ENCODE results near the gene KDM5A.
"Not testable (repeated sequence)": the region's sequence is repeated elsewhere in the genome, so short reads cannot be mapped to it uniquely, and the experiment has no call there.

KDM5A gene

DNA sequence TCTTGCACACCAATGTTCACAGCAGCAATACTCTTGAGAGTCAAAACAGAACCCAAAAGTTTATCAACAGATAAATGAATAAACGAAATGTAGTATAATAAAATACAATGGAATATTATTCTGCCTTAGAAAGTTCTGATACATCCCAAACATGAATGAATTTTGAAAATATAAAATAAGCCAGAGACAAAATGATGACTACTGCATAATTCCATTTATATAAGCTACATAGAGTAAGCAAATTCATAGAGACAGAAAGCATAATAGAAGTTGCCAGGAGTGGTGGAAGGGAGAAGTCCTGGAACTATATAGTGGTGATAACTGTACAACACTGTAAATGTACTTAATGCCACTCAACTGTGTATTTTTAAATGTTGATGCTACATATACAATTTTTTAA lies 21.1 kb downstream of the KDM5A start:
- in situ Hi-C loops (cut with HindIII; ENCODE audit: low sequenced_read_pairs): no loop called here
- DNase-seq (ENCODE audit: low read depth, low spot score): no peak
- TF ChIP-seq, protein P1, sequence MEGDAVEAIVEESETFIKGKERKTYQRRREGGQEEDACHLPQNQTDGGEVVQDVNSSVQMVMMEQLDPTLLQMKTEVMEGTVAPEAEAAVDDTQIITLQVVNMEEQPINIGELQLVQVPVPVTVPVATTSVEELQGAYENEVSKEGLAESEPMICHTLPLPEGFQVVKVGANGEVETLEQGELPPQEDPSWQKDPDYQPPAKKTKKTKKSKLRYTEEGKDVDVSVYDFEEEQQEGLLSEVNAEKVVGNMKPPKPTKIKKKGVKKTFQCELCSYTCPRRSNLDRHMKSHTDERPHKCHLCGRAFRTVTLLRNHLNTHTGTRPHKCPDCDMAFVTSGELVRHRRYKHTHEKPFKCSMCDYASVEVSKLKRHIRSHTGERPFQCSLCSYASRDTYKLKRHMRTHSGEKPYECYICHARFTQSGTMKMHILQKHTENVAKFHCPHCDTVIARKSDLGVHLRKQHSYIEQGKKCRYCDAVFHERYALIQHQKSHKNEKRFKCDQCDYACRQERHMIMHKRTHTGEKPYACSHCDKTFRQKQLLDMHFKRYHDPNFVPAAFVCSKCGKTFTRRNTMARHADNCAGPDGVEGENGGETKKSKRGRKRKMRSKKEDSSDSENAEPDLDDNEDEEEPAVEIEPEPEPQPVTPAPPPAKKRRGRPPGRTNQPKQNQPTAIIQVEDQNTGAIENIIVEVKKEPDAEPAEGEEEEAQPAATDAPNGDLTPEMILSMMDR (IDR thresholded peaks at IDR 0.05; ENCODE audit: low read depth, low read length): no peak
- no peak overlapping the region for H3K4me3 ChIP-seq (ENCODE audit: low read depth, low read length)

DNA sequence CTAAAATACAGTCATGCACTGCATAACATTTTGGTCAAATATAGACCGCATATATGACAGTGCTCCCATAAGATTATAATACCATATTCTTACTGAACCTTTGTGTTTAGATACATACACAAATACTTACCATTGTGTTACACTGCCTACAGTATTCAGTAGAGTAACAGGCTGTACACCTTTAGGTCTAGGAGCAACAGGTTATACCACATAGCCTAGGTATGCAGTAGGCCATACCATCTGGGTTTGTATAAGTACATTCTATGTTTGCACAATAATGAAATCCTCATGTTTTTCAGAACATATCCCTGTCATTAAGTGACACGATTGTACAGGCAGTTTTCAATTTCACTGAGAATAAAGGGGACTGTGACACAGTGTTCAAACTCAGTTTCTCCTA lies 22.3 kb downstream of the KDM5A start:
- no peak overlapping the region for H3K4me3 ChIP-seq (ENCODE audit: low read depth, low read length)
- TF ChIP-seq, protein P1 (IDR thresholded peaks at IDR 0.05; ENCODE audit: low read depth, low read length): no peak
- DNase-seq (ENCODE audit: low read depth, low spot score): no peak
- in situ Hi-C loops (cut with HindIII; ENCODE audit: low sequenced_read_pairs): no loop called here

DNA sequence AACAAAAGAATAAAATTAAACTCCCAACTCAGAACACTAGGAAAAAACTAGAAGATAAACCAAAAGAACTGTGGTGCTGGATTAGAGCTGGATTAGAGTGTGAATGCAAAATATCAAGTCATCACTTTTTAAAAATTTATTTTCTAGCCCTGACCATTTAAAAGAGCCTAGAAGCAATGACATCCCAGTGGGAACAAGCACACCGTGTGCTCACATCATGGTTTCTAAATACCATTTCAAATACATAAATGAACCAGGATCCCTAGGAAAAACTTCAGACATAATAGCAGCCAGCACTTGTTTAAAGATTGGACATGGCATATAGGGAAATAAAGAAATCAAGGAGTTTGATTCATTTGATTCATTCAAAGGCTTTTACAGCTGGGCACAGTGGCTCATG lies 30.0 kb downstream of the KDM5A start:
- in situ Hi-C loops (cut with HindIII; ENCODE audit: low sequenced_read_pairs): no loop called here
- no peak overlapping the region for H3K4me3 ChIP-seq (ENCODE audit: low read depth, low read length)
- TF ChIP-seq, protein P1 (IDR thresholded peaks at IDR 0.05; ENCODE audit: low read depth, low read length): no peak
- no peak for DNase-seq (ENCODE audit: low read depth, low spot score)

DNA sequence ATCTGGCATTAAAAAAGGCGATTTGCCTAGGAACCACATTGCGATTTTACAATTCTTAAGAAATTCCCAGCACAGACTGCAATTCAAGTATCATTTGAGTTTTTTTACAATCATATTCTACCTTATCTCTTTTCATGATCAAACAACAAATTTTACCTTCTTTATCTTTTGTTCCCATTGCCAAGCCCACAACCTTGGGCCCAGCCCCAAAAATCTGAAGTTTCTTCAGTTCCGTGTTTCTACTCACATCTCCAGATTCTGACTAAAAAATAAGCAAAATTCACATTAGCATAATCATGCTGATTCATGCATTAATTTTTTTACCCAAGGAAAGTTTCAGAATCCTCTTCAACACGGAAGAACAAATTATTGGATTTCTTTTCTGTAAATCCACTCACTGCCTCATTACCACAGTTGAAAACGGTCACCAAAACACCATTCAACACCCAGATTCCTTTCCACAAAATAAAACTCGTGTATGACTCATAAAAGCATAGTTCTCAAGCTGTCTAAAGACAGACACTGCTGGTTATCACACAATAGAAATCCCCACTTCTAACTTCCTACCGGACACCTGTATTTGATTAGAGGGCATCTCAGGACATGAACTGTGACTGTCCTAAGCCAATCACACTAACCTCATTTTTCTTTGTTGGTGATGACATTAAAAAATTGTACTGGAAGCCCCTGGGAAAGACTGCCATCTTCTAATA lies 32.7 kb downstream of the KDM5A start:
- DNase-seq (ENCODE audit: low read depth, low spot score): peak; percentile 26
- in situ Hi-C loops (cut with HindIII; ENCODE audit: low sequenced_read_pairs): no loop called here
- TF ChIP-seq, protein P1 (IDR thresholded peaks at IDR 0.05; ENCODE audit: low read depth, low read length): no peak
- H3K4me3 ChIP-seq (ENCODE audit: low read depth, low read length): no peak overlapping the region

DNA sequence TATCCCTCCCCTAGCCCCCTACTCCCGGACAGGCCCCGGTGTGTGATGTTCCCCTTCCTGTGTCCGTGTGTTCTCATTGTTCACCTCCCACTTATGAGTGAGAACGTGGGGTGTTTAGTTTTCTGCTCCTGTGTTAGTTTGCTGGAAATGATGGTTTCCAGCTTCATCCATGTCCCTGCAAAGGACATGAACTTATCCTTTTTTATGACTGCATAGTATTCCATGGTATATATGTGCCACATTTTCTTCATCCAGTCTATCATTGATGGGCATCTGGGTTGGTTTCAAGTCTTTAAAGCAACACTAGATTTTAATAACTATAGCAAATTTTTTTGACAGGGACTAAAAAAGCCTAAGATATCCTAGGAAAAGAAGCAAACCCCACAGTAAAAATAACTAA lies 37.9 kb downstream of the KDM5A start:
- H3K4me3 ChIP-seq (ENCODE audit: low read depth, low read length); in situ Hi-C loops (cut with HindIII; ENCODE audit: low sequenced_read_pairs); DNase-seq (ENCODE audit: low read depth, low spot score): not testable (repeated sequence)

DNA sequence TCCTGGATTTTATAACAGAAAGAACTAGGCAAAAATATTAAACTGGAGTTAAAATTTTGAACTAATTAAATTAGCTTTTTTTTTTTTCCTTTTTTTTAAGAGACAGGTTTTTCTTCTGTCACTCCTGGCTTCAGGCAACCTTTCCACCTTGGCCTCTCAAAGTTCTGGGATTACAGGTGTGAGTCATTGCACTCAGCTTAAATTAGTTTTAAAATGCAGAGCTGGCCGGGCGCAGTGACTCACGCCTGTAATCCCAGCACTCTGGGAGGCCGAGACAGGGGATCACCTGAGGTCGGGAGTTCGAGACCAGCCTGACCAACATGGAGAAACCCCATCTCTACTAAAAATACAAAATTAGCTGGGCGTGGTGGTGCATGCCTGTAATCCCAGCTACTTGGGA lies 39.5 kb downstream of the KDM5A start:
- DNase-seq (ENCODE audit: low read depth, low spot score); H3K4me3 ChIP-seq (ENCODE audit: low read depth, low read length); in situ Hi-C loops (cut with HindIII; ENCODE audit: low sequenced_read_pairs): not testable (repeated sequence)

DNA sequence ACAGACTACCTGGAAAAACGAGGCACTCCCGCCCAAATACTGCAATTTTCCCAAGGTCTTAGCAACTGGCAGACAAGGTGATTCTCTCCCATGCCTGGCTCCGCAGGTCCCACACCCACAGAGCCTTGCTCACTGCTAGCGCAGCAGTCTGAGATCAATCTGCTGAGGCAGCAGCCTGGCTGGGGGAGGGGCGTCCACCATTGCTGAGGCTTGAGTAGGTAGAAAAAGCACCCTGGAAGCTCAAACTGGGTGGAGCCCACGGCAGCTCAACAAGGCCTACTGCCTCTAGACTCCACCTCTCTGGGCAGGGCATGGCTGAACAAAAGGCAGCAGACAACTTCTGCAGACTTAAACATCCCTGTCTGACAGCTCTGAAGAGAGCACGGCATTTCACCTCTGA lies 46.1 kb downstream of the KDM5A start:
- DNase-seq (ENCODE audit: low read depth, low spot score); in situ Hi-C loops (cut with HindIII; ENCODE audit: low sequenced_read_pairs); H3K4me3 ChIP-seq (ENCODE audit: low read depth, low read length): not testable (repeated sequence)

DNA sequence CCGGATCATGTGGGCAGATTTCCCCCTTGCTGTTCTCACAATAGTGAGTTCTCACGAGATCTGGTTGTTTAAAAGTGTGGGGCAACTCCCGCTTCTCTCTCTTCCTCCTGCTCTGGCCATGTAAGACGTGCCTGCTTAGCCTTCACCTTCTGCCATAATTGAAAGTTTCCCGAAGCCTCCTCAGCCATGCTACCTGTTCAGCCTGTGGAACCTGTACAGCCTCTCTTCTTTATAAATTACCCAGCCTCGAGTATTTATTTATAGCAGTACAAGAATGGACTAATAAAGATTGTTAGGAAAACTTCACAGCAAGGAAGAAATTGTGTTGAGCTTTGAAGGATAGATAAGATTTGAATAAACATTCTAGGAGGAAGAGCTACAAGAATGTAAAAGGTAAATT lies 52.1 kb downstream of the KDM5A start:
- H3K4me3 ChIP-seq (ENCODE audit: low read depth, low read length): no peak overlapping the region
- no peak for DNase-seq (ENCODE audit: low read depth, low spot score)
- TF ChIP-seq, protein P1 (IDR thresholded peaks at IDR 0.05; ENCODE audit: low read depth, low read length): no peak
- in situ Hi-C loops (cut with HindIII; ENCODE audit: low sequenced_read_pairs): no loop called here

Measured in astrocyte of the spinal cord (primary cell).